HS-27A (cell line): ENCODE results near the gene CRTC1.

Experiments used
- DNase-seq: peaks from one replicate; pipeline ENCODE4 v3.0.0-alpha.2; 2012; ENCODE audit warnings: low read depth, missing footprints

The CRTC1 gene

GRCh38 chr19:18785179-18786124, 102.0 kb downstream of the CRTC1 start:
- DNase-seq = no peak

DNA sequence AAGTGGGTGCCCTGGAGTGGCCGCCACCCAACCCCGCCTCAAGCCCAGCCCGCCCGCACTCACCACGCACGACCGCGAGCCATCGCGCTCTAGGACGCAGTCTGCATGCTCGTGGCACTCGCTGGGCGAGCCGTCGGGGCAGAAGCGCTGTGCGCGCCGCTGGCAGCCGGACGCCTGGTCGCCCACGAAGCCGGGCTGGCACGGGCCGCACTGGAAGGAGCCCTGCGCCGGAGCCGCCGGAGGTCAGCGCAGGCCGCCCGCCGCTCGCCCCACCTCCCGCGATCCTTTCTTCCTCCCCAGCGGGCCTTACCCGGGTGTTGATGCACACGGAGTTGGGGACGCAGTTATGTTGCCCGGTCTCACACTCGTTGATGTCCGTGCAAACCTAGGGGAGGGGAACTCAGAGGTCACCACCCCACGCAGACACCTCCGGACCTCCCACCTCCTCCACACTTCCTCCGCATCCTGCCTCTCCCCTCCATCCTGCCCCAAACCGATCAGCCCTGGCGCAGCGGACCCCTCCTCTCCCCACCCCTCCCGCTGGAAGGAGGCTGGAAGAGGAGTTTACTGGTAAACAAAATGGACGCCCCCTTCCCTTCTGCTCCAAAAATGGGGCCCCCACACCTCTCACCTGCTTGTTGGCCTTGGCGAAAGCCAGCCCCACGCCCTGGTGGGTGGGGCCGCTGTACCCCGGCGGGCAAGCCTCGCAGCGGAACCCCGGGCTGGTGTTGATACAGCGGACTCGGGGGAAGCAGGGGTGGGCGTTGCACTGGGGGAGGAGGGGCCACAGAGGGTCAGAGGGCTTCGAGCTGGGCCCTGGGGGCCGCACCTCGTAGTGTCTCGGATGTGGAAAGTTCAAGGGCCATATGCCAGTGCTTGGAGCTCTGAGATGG, 105.3 kb downstream of the CRTC1 start:
- no peak for DNase-seq

- no peak for DNase-seq
These were observed 106.0 kb downstream of the CRTC1 start for GRCh38 chr19:18789422-18789869.

DNA sequence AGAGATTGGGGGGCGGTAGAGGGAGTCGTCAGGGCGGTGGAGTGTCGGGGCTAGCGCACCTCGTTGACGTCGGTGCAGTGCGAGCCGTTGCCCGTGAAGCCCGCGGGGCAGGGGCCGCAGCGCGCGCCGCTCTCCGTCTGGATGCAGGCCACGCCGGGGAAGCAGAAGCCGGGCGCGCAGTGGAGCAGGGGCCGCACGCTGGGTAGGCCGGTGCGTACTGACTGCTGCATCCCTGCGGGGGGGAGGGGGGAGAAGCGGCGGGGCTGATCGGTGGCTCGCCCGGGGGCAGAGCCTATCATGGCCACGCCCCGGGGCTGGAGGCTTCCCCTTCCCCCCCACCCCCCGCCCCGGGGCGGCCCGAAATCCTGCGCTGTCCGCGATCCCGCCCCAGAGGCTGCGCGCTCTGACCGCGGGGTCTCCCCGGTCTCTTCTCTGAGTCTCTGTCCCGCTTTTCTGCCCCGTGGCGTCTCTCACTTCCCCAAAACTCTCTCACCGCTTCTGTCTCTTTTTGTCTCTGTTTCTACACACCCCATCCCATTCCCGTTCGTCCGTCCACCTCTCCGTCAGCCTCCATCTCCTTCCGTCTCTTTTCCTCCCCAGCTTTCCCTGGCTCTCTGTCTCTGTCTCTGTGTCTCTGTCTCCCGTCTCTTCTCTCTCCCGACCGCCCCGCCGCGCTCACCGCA, 106.5 kb downstream of the CRTC1 start:
- no peak for DNase-seq

GRCh38 chr19:18790566-18791314, 107.3 kb downstream of the CRTC1 start, which contains the start of gene COMP:
COMP (minus strand) TSS chr19:18791305; CDS start chr19:18791269, 36 bp downstream.
- no peak for DNase-seq

- DNase-seq = no peak
These were observed 107.8 kb downstream of the CRTC1 start for GRCh38 chr19:18791315-18791678.

DNA sequence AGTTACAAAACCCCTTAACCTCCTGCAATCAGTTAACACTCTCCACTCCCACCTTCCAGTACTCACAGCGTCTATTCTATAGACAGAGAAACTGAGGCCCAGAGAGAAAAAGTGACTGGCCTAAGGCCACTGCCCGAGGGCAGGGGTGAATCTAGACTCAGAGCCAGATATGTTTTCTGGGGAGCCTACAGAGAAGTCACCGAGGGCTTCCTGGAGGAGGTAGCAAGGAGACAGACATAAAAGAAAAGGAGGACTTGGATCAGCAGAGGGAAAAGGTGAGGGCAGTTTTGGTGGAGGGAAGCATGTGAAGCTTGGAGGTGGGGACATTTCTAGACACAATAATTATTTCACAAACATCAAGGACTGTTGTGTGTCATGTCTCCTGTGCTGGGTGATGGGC, 109.2 kb downstream of the CRTC1 start:
- no peak for DNase-seq

DNA sequence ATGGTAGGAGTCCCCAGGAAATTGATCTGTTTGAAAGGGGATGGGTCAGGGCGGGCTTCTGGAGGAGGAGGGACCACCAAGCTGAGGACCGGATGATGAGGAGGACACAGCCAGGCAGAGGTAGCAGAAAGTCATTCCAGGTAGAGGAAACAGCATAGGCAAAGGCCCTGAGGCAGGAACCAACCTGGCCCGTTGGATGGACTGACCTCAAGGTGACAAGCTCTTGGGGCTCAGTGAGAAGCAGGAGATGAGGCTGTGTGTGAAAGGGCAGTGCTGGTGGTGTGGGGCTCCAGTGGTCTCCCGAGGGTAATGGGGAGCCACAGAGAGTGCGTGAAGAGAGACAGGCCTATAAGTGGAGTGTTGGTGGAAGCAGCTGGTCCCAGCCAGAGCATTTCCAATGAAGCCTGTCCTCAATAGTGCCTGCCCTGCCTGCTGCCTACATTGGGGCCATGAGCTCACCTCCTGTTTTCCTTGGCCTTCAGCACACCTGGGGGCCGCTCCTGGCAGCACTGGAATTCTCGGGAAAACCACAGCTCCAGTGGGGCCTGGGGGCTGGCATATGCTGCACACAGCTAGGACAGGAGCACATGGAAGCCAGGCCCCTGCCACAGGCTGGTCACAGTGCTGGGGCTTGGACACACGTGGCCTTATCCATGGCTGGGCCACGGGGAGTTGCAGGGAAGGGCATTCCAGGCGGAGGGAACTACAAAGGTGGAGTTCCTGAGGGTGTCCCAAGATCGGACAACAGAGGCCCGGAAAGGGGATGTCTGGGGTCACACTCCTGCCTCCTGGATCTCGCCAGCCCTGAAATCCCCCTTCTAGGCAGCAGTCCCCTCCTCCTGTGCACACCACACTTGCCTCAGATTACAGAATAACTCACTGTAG, 109.9 kb downstream of the CRTC1 start:
- DNase-seq = no peak

- DNase-seq = no peak
These were observed 110.5 kb downstream of the CRTC1 start for GRCh38 chr19:18794029-18794313.

- DNase-seq = no peak
These were observed 111.2 kb downstream of the CRTC1 start for GRCh38 chr19:18794692-18795091.

GRCh38 chr19:18795540-18795939, 112.1 kb downstream of the CRTC1 start:
- DNase-seq = no peak

DNA sequence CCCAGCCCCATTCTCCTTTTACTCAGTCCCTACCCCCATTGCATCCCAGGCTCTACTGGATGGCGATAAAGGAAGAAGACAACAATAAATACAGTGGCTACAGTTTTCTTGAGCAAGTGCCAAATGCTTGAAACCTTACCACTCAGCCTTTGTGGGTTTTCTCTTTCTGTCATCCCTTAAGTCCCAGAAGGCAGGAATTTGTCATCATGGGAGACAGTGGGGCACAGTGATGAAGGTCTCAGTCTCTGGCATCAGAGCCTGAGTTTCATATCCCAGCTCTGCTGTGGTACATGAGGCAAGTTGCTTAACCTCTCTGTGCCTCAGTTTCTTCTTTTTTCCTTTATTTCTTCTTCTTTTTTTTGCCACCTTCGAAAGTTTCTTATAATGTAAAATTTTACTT, 112.8 kb downstream of the CRTC1 start:
- no peak for DNase-seq

DNA sequence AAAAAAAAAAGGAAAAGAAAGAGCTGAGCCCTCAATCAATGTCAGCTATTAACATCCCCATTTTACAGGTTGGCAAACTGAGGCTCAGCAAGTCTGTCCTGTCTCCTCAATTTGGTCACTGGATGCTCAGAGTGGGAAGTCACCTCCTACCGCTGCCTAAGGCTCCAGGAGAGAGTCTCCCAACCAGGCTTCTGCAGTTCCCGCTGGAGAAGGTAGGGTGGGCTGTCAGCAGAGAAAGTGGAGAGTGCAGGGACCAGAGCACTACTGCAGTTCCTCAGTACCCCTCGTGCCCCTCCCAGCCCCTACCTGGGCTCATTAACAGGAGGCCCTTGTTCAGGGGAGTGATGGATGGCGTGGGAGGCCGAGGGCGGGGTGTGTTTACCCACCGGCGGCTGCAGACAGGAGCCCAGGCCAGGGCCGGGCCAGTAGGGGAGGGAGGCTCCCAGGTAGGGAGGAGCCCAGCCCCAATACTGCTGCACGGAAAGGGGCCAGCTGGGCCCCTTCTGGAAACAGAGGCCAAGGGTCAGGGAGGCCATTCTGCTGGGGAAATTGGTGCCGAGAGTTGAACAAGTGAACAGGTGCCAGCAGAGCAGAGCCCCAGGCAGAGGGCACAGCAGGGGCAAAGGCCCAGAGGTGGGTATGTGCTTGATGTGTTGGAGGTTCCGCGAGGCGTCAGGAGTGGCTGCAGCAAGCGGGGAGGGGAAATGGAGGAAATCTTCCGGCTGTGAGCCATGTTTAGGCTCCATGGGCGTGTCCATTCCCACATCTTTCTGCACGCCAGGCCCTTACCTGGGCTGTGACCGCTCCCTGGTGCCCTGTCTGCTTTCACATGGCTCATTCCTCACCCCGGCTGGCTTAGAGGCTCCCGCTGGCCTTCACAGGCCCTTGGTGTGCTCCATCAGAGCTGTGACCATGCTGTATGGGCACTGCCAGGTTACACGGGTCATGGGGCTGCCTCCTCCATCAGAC, 115.2 kb downstream of the CRTC1 start:
- DNase-seq = no peak

DNA sequence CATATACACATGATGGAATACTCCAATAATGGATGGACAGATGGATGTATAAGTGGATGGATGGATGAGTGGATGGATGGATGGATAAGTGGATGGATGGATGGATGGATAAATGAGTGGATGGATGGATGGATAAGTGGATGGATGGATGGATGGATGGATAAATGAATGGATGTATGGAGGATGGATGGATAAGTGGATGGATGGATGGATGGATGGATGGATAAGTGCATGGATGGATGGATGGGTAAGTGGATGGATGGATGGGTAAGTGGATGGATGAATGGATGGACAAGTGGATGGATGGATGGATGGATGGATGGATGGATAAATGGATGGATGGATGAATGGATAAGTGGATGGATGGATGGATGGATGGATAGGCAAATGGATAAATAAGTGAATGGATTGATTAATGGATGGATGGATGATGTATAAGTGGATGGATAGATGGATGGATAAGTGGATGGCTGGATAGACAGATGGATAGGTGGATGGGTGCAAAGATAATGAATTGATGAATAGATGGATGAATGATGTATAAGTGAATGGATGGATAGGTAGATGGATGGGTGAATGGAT, 116.0 kb downstream of the CRTC1 start:
- DNase-seq = no peak

DNA sequence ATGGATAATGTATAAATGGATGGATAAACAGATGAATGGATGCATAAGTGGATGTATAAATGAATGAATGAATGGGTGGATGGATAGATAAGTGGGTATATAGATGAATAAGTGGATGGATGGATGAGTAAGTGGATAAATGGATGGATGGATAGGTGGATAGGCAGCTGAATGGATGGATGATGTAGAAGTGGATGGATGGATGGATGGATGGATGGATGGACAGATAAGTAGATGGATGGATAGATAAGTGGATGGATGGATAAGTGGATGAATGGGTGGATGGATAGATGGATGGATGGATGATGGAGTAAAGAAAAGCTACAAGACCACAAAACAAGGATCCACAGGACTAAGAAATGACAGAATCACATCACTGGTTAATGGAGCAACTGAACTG, 116.6 kb downstream of the CRTC1 start:
- DNase-seq = no peak

- no peak for DNase-seq
These were observed 117.2 kb downstream of the CRTC1 start for GRCh38 chr19:18800636-18801035.

- DNase-seq = no peak
These were observed 118.9 kb downstream of the CRTC1 start for GRCh38 chr19:18802354-18802753.

DNA sequence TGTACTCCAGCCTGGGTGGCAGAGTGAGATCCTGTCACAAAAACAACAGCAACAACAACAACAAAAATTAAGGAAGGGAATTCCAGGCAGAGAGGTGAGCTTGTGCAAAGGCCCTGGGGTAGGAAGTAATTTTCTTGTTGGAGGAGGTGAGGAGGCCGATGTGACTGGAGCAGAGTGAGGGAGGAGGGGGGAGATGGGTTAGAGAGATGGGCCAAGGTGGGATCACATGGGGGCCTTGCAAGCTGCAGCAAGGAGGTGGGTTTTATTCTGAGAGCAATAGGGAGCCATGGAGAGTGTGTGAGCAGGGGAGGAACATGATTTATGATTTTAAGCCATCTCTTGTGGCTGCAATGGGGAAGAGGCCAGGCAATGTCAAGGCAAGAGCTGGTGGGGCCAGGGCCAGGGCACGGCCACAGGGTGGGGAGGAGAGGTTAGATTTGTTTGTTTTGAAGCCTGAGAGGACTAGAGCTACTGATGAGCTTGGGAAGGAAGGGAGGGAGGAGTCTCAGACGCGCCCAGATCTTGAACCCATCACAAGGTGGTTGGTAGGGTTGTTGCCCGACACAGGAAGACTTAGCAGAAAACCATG, 120.2 kb downstream of the CRTC1 start:
- DNase-seq = no peak

- no peak for DNase-seq
These were observed 120.7 kb downstream of the CRTC1 start for GRCh38 chr19:18804139-18804601.
